GM19239 (cell line): Measurements from ENCODE around the gene PKDREJ.

Source experiments
- DNase-seq: peaks from one replicate; pipeline ENCODE4 v3.0.0; 2011; ENCODE audit warnings: low spot score; ENCODE audit not compliant: insufficient read length
- FAIRE-seq: peaks from 2 replicates; lab custom pipeline; 2011; peaks lifted over from hg19 to GRCh38; lab: Jason Lieb, UNC

PKDREJ gene

GRCh38 chr22:46240073-46240472, 23.1 kb downstream of the PKDREJ start:
- FAIRE-seq (no peak), DNase-seq (no peak)

- FAIRE-seq (peak; percentile 87), DNase-seq (peak; percentile 44)
Measured at GRCh38 chr22:46239261-46240048, 23.7 kb downstream of the PKDREJ start.

GRCh38 chr22:46238541-46238940, 24.6 kb downstream of the PKDREJ start:
- FAIRE-seq, result no peak
- DNase-seq, result no peak

GRCh38 chr22:46237453-46238124, 25.6 kb downstream of the PKDREJ start:
- no peak for FAIRE-seq
- no peak for DNase-seq

GRCh38 chr22:46234969-46235368, 28.2 kb downstream of the PKDREJ start:
- DNase-seq (no peak), FAIRE-seq (no peak)

GRCh38 chr22:46233231-46233630, 29.9 kb downstream of the PKDREJ start:
- no peak for DNase-seq
- no peak for FAIRE-seq

- FAIRE-seq (no peak), DNase-seq (no peak)
Measured at GRCh38 chr22:46230262-46230901, 32.8 kb downstream of the PKDREJ start.

- FAIRE-seq (no peak), DNase-seq (no peak)
Measured at GRCh38 chr22:46229701-46230100, 33.4 kb downstream of the PKDREJ start.

- FAIRE-seq, result no peak
- DNase-seq, result no peak
Measured at GRCh38 chr22:46226577-46226976, 36.6 kb downstream of the PKDREJ start.

- DNase-seq, result no peak
Measured at GRCh38 chr22:46225631-46226030, 37.5 kb downstream of the PKDREJ start.

GRCh38 chr22:46224898-46225290, 38.2 kb downstream of the PKDREJ start:
- no peak for DNase-seq
- FAIRE-seq, result no peak

More at GRCh38 chr22:46225631-46226030, 37.5 kb downstream of the PKDREJ start:
- FAIRE-seq, result no peak

GRCh38 chr22:46224044-46224897, 38.9 kb downstream of the PKDREJ start:
- DNase-seq (no peak), FAIRE-seq (no peak)

GRCh38 chr22:46220921-46221320, 42.2 kb downstream of the PKDREJ start:
- DNase-seq (no peak), FAIRE-seq (no peak)

GRCh38 chr22:46219636-46220035, 43.5 kb downstream of the PKDREJ start:
- peak; percentile 74 for FAIRE-seq
- peak; percentile 33 for DNase-seq

GRCh38 chr22:46214616-46215015, 48.5 kb downstream of the PKDREJ start:
- no peak for FAIRE-seq
- DNase-seq, result no peak

- FAIRE-seq (no peak), DNase-seq (no peak)
Measured at GRCh38 chr22:46214149-46214548, 49.0 kb downstream of the PKDREJ start.

- no peak for FAIRE-seq
- DNase-seq, result no peak
Measured at GRCh38 chr22:46213052-46213451, 50.1 kb downstream of the PKDREJ start.

- FAIRE-seq, result no peak
- DNase-seq, result no peak
Measured at GRCh38 chr22:46212195-46212594, 50.9 kb downstream of the PKDREJ start.

GRCh38 chr22:46209262-46209661, 53.9 kb downstream of the PKDREJ start:
- DNase-seq (no peak), FAIRE-seq (peak; percentile 70)
